Measurements from ENCODE around the gene TMC8. TPM values are rescaled to one million over a fixed set of nuclear protein-coding genes. Genes with fewer than 3 reads are reported as not detected.

Gene TMC8
- total RNA-seq, 1 donor from 2014 or later, result 1.3 TPM

- Histone ChIP-seq H3K9me3 (replicated peaks) (no peaks in the 10 kb centered on the region), H3K27me3 (ENCODE audit: low read depth) (no peaks in the 10 kb centered on the region), H3K36me3 (no peaks in the 10 kb centered on the region), H3K4me3 (no peak overlapping the region), H3K4me1 (peaks cover 27% of the 10 kb centered on the region), H3K27ac (replicated peaks) (peak overlapping the region; percentile 47)
- intact Hi-C loops (cut with micrococcal nuclease), result no loop called here
- no peak for DNase-seq
- TF ChIP-seq CTCF (IDR thresholded peaks at IDR 0.05; ENCODE audit: borderline replicate concordance), result no peak
These were observed 49.5 kb downstream of the TMC8 start for GRCh38 chr17:78180083-78180482.

GRCh38 chr17:78180508-78180907, 49.9 kb downstream of the TMC8 start:
- H3K27me3 ChIP-seq (ENCODE audit: low read depth), result no peaks in the 10 kb centered on the region
- peak overlapping the region; percentile 47 for H3K27ac ChIP-seq (replicated peaks)
- H3K4me3 ChIP-seq, result no peak overlapping the region
- DNase-seq, result no peak
- no peaks in the 10 kb centered on the region for H3K36me3 ChIP-seq
- no peak for TF ChIP-seq CTCF (IDR thresholded peaks at IDR 0.05; ENCODE audit: borderline replicate concordance)
- no peaks in the 10 kb centered on the region for H3K9me3 ChIP-seq (replicated peaks)
- intact Hi-C loops (cut with micrococcal nuclease), result no loop called here
- peaks cover 23% of the 10 kb centered on the region for H3K4me1 ChIP-seq

GRCh38 chr17:78182504-78182903, 51.9 kb downstream of the TMC8 start:
- H3K27ac ChIP-seq (replicated peaks), result no peak overlapping the region
- no peak for DNase-seq
- peaks cover 20% of the 10 kb centered on the region for H3K4me1 ChIP-seq
- H3K9me3 ChIP-seq (replicated peaks), result no peaks in the 10 kb centered on the region
- no peaks in the 10 kb centered on the region for H3K36me3 ChIP-seq
- TF ChIP-seq CTCF (IDR thresholded peaks at IDR 0.05; ENCODE audit: borderline replicate concordance), result no peak
- intact Hi-C loops (cut with micrococcal nuclease), result no loop called here
- H3K4me3 ChIP-seq, result no peak overlapping the region
- H3K27me3 ChIP-seq (ENCODE audit: low read depth), result no peaks in the 10 kb centered on the region

GRCh38 chr17:78183916-78184315, 53.3 kb downstream of the TMC8 start:
- no peak for DNase-seq
- intact Hi-C loops (cut with micrococcal nuclease), result no loop called here
- H3K4me3 ChIP-seq, result no peak overlapping the region
- no peaks in the 10 kb centered on the region for H3K9me3 ChIP-seq (replicated peaks)
- no peaks in the 10 kb centered on the region for H3K36me3 ChIP-seq
- no peak for TF ChIP-seq CTCF (IDR thresholded peaks at IDR 0.05; ENCODE audit: borderline replicate concordance)
- H3K27ac ChIP-seq (replicated peaks), result no peak overlapping the region
- H3K27me3 ChIP-seq (ENCODE audit: low read depth), result no peaks in the 10 kb centered on the region
- H3K4me1 ChIP-seq, result peaks cover 34% of the 10 kb centered on the region

GRCh38 chr17:78184351-78184750, 53.8 kb downstream of the TMC8 start:
- Histone ChIP-seq H3K9me3 (replicated peaks) (no peaks in the 10 kb centered on the region), H3K36me3 (no peaks in the 10 kb centered on the region), H3K4me1 (peaks cover 35% of the 10 kb centered on the region), H3K27me3 (ENCODE audit: low read depth) (no peaks in the 10 kb centered on the region), H3K27ac (replicated peaks) (no peak overlapping the region), H3K4me3 (no peak overlapping the region)
- intact Hi-C loops (cut with micrococcal nuclease), result no loop called here
- no peak for TF ChIP-seq CTCF (IDR thresholded peaks at IDR 0.05; ENCODE audit: borderline replicate concordance)
- no peak for DNase-seq

GRCh38 chr17:78184868-78185267, 54.3 kb downstream of the TMC8 start:
- Histone ChIP-seq H3K36me3 (no peaks in the 10 kb centered on the region), H3K27ac (replicated peaks) (no peak overlapping the region), H3K27me3 (ENCODE audit: low read depth) (no peaks in the 10 kb centered on the region), H3K9me3 (replicated peaks) (no peaks in the 10 kb centered on the region), H3K4me3 (no peak overlapping the region), H3K4me1 (peaks cover 38% of the 10 kb centered on the region)
- DNase-seq, result no peak
- intact Hi-C loops (cut with micrococcal nuclease), result no loop called here
- no peak for TF ChIP-seq CTCF (IDR thresholded peaks at IDR 0.05; ENCODE audit: borderline replicate concordance)

Measured in left ventricle myocardium inferior (tissue), 1 donor.